Measurements from ENCODE around the gene FETUB. TPM values are rescaled to one million over a fixed set of nuclear protein-coding genes. Genes with fewer than 3 reads are reported as not detected.
"Not testable (repeated sequence)": the region's sequence is repeated elsewhere in the genome, so short reads cannot be mapped to it uniquely, and the experiment has no call there.

The FETUB gene
- total RNA-seq, 1 donor from 2014 or later: not detected

DNA sequence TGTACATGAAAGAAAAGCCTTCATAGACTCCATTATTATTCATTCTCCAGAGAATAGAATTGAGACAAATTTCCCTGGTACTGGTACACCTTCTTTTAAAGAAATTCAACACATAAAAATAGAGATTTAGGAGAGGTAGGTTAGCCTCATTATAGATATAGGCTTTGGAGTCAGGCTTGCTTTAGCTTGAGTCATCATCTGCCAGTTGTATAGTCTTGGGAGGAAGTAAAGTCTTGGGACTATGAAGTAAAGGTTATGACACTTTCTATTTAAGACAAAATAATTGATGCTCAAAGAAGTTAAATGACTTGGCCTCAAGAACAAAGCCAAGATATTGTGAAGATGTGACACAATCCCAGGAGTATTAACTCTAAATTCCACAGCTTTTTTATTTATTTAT lies 30.0 kb downstream of the FETUB start:
- intact Hi-C loops (cut with micrococcal nuclease): no loop called here

DNA sequence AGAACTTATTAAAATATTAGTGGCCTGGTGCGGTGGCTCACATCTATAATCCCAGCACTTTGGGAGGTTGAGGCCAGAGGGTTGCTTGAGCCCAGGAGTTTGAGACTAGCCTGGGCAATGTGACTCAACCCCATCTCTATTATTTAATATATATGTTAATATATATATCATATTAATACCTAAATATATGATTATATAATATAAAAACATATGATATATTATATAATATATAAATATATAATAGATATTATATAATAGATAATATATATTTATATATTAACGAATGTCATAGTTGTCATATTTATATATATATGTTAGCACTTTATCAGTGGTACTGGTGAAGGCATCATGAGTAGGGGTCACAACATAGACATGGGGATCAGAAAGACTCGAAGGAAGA lies 30.9 kb downstream of the FETUB start:
- intact Hi-C loops (cut with micrococcal nuclease): no loop called here

DNA sequence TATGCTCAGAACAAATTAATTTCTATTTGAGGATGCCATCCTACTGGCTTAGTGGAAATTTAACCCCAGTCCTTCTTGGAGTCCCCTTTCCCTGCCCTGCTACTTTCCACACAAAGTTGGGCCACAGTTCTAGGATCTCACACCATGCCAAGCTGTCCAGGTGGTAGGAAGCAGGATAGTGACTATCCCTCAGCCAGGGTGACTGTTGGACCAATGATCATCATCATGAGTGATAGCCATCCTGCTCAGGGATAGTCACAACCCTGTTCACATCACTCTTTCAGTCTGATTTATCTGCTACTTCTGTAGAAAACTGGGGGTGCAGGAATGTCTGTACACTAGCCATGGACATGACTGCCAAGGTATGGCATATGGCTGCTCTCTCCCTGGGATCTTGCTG lies 38.4 kb downstream of the FETUB start:
- intact Hi-C loops (cut with micrococcal nuclease): no loop called here

DNA sequence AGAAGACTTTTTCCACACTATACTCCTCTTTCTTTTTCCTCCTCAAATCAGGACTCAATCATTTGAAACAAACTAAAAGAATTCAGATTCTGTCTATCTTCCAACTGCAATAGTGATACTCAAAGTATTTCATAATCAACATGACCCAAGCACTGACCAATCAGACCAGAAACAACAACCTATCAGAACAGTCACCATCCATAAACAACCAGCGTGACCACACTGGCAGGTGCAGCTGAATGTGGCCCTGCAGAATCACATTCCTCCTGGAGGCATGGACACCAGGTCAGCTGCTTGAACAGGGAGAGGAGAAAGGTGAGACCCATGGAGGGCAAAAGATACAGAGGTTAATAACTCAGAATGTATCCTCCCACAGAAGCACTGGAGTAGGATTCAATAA lies 39.0 kb downstream of the FETUB start:
- intact Hi-C loops (cut with micrococcal nuclease): no loop called here

DNA sequence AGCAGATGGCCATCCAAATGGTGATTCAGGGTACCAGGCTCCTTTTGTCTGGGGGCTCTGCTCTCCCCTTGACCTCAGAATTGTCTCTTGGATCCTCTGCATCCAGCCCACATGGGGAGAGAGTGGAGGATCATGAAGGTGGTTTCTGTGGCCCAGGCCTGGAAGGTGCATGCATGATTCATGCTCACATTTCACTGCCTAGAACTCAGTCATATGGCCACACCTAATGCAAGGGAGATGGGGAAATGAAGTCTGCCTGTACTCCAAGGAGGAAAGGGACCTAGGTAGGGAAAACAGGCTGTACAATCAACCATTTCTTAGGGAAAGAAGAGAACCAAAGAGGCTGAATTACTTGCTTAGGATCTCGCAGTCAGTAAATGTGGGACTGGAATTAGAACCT lies 40.7 kb downstream of the FETUB start:
- intact Hi-C loops (cut with micrococcal nuclease): no loop called here

DNA sequence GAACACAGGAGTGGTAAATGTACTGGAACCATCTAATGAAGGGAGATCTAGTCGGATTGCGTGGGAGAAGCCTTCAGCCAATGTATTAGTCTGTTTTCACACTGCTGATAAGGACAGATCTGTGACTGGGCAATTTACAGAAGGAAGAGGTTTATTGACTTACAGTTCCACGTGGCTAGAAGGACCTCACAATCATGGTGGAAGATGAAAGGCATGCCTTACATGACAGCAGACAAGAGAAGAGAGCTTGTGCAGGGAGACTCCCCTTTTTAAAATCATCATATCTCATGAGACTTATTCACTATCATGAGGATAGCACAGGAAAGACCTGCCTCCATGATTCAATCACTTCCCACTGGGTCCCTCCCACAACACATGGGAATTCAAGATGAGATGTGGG lies 42.6 kb downstream of the FETUB start:
- intact Hi-C loops (cut with micrococcal nuclease): no loop called here

DNA sequence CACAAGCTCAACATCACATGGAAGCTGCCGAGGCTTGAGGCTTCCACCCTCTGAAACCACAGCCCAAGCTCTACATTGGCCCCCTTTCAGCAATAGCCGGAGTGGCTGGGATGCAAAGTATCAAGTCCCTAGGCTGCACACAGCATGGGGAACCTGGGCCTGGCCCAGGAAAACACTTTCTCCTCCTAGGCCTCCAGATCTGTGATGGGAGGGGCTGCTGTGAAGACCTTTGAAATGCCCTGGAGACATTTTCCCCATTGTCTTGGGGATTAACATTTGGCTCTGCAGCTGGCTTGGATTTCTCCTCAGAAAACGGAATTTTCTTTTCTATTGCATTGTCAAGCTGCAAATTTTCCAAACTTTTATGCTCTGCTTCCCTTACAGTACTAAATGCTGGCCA lies 43.8 kb downstream of the FETUB start:
- intact Hi-C loops (cut with micrococcal nuclease): no loop called here

DNA sequence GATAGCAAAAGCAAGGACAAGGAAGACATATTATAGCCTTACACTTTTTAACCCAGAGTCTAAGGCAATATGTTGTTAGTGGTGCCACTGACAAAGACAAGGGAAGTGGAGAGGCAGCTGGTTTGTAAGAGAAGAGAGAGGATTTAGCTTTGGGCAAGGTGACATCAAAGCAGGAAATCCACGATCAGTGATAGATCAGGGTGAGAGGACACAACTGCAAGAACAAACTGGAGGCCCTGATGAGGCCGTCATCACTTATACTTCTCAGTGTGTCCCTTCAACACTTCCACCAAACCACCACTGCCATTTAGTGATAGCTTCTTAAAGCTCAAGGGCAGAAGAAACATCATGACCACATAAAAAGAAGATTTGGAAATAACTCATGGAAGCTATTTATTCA lies 46.3 kb downstream of the FETUB start:
- intact Hi-C loops (cut with micrococcal nuclease): not testable (repeated sequence)

DNA sequence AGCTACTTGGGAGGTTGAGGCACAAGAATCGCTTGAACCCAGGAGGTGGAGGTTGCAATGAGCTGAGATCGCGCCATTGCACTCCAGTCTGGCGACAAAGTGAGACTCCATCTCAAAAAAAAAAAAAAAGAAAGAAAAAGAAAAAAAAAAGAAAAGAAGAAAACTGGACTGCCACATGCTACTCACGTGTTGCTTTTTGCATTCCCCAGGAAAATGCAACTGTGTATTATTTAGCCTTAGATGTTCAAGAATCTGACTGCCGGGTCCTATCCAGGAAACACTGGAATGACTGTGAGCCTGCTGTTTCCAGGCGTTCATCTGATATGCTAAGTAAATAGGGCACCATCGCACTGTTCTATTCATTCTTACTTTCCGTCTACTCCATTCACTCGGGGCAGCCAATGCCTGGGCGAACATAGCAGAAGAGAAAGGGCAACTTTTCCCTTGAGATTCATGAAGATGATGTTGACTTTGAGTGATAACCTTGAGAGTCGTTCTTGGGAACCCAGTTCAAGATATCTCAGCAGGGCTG lies 47.0 kb downstream of the FETUB start:
- intact Hi-C loops (cut with micrococcal nuclease): no loop called here

DNA sequence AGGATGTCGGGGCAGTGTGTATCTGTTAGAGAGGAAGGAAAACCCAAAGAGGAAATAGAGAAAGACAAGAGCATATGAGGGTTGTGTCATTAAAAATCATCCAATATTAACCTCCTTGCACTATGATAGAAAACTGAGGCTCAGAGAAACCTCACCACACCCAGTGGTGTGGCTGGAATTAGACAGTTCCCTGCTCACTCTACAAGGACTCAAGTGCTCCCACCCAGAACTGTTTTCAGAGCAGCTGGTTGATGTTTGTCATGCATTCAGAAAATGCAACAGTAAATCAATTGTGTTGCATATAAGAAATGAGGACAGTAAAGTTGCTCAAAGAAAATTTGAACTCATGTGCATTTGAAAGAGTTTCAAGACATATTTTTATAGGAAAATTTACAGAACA lies 50.1 kb downstream of the FETUB start:
- intact Hi-C loops (cut with micrococcal nuclease): not testable (repeated sequence)

DNA sequence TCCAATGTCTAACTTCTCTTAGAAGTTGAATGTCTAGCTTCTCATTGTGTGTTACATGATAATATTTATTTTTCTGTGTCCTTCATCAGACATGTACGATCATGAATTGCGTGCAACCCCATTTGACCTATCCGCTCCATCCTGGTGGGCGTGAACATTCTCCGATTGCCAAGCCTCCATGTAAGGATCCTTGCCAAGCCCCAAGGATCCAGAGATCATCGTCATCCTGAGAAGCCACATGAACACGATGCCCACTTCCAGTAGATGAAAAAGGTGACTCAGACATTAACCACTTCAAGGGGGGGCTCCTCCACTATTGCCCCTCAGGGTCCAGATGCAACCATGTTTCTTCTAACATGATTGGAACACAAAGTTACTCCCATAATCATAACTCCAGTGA lies 51.5 kb downstream of the FETUB start:
- intact Hi-C loops (cut with micrococcal nuclease): no loop called here

DNA sequence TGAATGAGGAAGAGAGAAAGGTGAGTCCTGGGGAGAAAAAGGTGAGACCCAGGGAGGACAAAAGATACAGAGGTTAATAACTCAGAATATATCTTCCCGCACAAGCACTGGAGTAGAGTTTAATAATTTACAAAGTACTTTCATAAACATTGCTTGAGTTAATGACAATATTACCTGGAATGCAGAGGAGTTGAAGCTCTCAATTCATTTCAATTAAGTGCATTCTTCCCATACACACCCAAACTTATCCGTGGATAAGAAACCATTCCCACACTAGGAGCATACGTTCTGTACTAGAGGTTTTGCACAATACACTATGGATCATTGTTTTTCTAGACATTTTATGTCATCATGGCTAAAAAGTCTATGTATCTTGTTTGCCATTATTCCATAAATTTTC lies 53.6 kb downstream of the FETUB start:
- intact Hi-C loops (cut with micrococcal nuclease): no loop called here

DNA sequence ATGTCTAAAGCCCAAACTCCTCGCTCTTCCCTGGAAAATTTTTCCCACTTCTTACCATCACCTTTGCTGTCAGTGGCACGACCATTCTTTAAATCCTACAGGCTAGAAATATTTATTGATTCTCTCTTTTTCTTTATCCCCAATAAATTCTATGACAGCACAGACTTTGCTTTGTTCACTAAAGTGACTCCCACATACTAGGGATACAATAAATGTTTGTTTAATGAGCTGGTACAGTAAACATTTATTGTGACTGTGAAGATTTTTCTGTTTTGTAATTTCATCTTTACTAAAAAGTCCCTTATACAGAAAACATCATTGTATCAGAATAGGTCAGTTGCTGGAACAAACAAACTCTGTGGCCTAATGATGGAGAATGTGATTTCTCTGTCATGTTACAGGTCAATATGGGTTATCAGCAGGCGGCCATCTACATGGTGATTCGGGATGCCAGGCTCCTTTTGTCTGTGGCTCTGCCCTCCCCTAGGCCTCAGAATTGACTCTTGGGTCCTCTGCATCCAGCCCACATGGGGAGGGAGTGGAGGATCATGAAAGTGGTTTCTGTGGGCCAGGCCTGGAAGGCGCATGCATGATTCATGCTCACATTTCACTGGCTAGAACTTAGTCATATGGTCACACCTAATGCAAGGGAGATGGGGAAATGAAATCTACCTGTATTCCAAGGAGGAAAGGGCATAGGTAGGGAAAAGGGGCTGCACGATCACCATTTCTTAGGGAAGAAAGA lies 54.3 kb downstream of the FETUB start:
- intact Hi-C loops (cut with micrococcal nuclease): no loop called here

DNA sequence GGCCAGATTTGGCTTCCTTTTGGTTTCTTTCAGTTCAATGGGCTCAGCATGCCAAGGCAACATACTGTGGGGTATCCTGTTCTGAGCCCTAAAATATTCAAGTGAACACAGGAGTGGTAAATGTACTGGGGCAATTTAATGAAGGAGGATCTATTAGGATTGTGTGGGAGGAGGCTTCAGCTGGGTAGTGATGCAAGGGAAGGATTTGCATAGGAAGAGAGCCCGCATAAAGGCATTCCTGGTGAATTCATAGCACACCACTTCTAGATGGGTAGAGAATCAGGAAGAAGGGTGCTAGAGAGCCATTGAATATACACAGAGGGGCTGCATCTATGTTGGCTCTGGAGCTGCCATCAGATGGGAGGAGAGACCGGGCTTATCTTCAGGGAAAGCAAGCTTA lies 56.3 kb downstream of the FETUB start:
- intact Hi-C loops (cut with micrococcal nuclease): no loop called here

DNA sequence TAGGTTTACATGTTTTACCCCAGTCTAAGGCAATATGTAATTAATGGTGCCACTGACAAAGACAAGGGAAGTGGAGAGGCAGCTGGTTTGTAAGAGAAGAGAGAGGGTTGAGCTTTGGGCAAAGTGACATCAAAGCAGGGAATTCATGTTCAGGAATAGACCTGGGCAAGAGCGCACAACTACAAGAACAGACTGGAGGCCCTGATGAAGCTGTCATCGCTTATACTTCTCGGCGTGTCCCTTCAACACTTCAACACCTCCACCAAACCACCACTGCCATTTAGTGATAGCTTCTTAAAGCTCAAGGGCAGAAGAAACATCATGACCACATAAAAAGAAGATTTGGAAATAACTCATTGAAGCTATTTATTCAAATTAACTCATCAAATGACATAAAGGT lies 57.3 kb downstream of the FETUB start:
- intact Hi-C loops (cut with micrococcal nuclease): no loop called here

DNA sequence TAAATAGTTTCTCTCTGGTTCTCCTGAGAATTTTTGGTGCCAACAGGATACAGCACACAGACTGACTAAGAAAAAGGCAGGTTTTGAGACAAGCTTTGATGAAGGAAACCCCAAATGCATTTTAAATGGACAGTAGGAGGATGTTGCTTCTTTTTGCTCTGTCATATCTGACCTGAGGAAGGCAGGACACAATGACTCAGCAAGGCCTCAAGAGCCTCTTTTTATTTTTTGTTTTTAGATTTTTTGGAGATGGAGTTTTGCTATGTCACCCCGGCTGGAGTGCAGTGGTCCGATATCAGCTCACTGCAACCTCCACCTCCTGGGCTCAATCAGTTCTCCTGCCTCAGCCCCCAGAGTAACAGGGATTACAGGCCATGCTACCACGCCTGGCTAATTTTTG lies 60.1 kb downstream of the FETUB start:
- intact Hi-C loops (cut with micrococcal nuclease): loop anchor here (10.0 kb wide), 1 partner anchor 125 kb away; no protein-coding TSS in a partner anchor

DNA sequence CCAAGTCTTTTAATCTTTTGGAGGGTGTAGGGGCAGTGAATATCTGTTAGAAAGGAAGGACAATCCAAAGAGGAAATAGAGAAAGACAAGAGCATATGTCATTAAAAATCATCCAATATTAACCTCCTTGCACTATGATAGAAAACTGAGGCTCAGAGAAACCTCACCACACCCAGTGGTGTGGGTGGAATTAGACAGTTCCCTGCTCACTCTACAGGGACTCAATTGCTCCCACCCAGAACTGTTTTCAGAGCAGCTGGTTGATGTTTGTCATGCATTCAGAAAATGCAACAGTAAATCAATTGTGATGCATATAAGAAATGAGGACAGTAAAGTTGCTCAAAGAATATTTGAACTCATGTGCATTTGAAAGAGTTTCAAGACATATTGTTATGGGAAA lies 62.3 kb downstream of the FETUB start:
- intact Hi-C loops (cut with micrococcal nuclease): loop anchor here (10.0 kb wide), 1 partner anchor 122 kb away; no protein-coding TSS in a partner anchor

Other genes starting within 250 kb of the FETUB start
- gene CRYGS, start 96.0 kb upstream of the FETUB start, total RNA-seq: 4.7 and 5.5 TPM in 2 replicates
- 16.6 and 19.0 TPM in 2 replicates for gene TBCCD1, start 73.1 kb upstream of the FETUB start, total RNA-seq
- 82.3 and 82.5 TPM in 2 replicates for gene DNAJB11, start 69.7 kb upstream of the FETUB start, total RNA-seq
- gene AHSG, start 27.3 kb upstream of the FETUB start, total RNA-seq: not detected in 2 replicates
- gene HRG, start 25.6 kb downstream of the FETUB start, total RNA-seq: not detected in 2 replicates
- not detected in 2 replicates for gene KNG1, start 77.0 kb downstream of the FETUB start, total RNA-seq
- gene EIF4A2, start 143.2 kb downstream of the FETUB start, total RNA-seq: 359 and 368 TPM in 2 replicates
- 60.7 and 63.8 TPM in 2 replicates for gene RFC4, start 166.1 kb downstream of the FETUB start, total RNA-seq
- not detected in 2 replicates for gene ADIPOQ, start 202.3 kb downstream of the FETUB start, total RNA-seq